Stimulated activated CD4-positive, alpha-beta T cell treated with anti-CD3 and anti-CD28 coated beads, TNF-alpha, amount 100 ng/mL, for 4 hours (primary cell): ENCODE measurements around the gene CGNL1.

ENCODE experiments used
- DNase-seq, 3 experiments: peaks; one replicate each; pipeline ENCODE4 v3.0.0-alpha.2; 2020; ENCODE audit warnings: low read depth in 3 of 3

CGNL1 gene

DNA sequence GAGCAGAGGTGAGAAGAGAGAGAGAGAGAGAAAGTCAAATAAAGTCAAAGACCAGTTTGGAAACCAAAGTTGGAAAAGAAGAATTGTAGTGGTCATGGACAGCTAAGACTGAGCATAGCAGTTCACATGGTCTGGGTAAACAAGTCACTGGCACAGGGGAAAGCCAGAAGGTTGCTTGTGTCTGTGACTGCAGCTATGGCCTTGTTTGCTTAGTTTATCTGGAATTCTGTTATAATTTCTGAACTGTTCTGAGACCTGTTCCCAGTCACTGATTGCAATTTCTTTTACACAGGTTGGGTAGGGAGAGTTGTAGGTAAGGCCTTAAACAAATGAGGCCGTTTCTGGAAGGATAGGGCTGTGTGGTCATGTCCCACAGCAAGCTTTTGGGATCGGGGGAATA is 172.0 kb downstream of the CGNL1 start:
- no peak for DNase-seq

DNA sequence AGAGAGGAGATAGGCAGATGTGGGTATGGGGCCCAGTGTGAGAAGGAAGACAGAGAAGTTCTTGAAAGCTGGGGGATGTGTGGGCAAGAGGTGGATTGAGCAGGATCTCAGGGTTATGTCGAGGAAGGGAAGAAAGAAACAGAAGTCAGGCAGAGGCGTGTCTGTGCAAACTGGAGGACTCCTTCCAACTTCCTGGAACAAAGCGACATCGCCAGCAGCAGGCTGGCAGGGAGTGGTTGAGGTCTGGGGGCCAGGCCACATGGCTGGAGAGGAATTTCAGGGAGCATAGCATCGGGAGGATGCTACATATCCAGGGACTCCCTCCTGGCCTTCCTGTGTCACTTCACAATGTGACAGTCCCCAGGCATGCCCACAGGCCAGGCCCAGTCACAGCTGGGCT is 172.5 kb downstream of the CGNL1 start:
- DNase-seq = no peak

DNA sequence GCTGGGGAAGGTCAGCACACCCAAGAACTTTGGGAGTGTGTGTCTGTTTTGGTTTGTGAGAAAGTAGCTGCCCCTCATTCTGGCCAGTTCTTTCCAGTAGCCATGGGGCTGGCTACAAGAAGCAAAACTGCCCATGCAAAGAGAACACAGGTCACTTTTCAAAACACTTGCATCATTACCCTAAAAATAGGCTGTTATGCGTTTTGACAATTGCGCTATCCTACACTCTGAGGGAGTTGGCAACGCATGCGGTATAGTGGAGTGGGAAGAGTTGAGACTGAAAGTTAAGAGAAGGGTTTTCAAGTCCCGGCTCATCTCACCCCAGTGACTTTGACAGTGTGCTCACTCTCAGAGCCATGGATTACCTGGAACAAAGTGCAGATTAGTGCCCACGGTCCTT is 173.6 kb downstream of the CGNL1 start:
- DNase-seq = no peak

DNA sequence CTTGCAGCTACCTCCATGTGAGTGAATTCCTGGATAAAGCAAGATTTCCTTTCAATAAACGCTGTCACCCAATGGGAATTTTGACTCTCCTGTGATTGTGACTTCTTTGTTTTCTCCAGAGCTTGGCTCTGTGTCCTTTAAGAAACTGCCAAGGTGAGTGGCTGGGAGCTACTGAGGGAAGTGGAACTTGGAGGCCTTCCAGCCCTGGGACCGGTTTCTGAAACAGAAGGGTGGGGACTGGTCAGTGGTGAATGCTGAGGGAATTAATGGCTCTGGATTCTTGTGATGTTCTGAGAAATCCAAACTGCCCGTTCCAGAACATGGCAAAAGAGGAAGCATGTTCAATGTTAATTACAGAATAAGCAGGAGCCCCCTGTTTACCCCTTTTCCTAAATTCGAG is 174.3 kb downstream of the CGNL1 start:
- no peak for DNase-seq

DNA sequence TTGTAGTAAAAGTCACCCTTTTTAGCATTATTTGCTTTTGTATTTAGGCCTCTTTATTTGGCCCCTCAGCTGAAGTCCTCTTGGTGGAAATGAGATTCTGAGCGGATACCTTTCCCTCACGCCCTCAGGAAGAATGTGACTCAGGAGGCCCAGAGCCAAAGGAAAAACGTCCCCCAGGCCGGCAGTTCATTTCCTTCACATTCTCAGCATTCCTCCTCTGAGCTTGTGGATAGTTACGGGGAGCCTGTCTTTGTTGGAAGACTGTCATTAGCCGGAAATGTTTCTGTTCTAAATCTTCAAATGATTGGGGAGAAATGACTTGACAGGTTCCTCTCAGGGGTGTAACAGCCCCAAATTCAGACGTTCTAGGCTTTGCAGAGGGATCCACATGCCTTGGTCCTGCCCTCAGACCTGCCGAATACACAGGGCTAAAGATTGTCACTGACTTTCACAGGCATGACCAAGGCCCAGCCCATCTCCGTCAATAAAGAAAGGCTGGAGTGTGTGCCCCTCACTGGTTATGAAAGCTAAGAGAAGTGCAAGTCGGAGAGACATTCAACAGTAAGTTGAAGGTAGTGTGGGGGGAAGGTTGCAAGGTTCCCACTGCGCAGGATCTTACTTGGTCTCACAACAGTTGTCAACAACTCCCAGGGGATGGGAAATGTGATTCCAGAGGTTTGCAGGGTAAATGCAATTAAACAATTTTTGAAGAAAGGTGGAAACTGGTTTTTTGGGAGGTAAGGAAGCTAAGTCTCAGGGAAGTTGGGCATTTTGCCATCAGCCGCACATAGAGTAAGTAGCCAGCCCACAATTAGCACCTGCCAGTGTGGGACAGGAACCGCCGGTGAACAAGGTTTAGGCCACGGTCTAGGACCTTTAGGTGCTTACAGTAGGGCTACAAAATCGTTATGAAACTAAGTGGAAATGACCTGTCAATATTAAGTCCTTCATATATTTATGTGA is 175.7 kb downstream of the CGNL1 start:
- DNase-seq = no peak

DNA sequence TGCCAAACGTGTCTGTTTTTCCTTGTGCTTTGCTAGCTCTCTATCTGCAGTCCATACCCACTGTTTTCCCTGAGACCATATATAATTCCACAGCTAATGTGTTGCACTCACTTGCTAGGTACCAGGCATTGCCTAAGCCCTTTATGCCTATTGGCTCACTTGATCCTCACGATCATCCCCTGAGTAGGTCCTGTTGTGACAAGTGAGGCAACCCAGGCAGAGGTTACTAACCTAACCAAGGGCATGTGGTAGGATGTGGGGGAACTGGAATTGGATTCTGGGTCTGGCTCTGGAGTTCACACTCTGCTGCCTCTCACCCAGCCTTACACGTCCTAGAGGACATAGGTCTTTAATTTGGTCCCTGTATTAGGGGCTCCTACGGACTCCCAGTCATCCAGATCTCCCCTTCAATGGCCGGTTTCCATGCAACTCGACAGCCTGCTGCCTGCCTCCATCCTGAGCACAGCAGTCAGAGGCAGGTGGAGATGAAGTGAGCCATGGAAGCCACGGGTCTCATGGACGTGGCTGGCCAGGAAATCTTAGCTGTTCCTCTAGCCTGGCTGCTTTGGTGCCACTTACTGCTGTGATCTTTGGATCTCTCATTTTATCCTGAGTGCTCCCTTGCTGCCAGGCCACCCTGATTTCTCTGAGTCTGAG is 176.5 kb downstream of the CGNL1 start:
- DNase-seq = no peak

DNA sequence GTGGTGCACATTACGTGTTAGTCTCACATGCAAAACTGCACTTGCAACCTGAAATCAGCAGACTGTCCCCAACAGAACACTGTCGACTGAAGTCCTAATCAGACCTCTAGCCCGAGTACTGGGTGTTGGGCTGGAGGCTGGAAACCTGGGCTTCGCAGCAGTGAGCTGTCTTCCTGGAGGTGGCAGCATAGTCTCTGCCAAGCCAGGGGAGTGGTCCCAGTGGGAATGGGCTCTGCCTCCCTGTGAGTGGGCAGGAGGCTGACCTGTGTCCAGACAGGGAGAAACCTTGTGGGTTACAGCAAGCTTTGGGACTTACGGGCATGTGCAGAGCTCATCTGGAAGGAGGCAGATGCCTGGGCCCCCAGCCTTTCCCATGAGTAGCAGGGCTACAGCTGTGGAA is 177.2 kb downstream of the CGNL1 start:
- DNase-seq = no peak

DNA sequence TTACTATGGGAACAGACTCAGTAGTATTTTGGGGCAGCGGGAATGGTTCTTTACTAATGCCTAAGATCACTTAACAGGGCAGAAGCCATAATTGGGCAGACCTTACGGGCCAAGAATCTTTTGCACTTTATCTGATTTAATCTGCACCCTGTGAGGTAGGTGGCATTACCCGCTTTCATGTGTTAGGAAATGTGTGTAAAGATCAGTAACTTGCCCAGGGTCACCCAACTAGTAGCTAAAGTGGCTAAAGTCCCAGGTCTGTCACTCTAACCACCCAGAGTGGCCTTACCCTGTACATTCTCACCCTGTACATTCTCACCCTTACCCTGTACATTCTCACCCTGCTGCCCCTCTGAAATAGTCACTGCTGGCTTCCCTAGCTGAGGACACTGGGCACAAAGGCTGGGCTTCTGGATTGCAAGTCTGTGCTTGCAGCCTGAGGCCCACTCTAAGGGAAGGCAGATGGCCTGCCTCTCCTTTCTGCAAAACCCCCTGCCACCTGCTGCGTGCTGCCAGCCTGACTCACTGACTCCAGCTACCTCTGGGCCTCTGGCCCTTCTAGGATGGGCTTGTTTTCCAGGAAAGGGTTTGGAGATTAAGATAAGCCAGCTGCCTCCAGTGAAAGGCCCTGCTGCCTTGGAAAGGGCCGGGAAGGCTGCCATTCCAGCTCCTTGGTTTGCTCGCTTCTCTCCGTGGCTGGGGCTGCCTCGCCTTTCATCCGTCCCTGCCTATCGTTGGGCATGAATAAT is 177.9 kb downstream of the CGNL1 start:
- no peak for DNase-seq

DNA sequence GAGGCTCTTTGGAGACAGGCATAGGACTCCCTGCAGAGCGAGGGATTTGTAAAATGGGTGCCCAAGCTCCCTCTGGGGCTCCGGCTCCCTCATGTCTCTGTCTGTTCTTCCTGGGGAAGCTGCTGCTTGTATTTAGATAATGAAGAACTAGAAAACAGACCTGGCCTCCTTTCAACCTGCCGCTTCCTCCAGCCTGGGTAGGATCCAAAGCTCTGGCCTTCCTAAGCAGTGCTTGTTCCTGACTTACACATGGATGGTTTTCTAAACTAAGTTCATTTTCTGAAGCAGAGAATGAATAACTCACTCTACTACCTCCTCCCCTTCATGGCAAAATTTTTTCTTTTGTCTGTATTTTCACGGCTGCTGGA is 178.5 kb downstream of the CGNL1 start:
- DNase-seq = no peak

DNA sequence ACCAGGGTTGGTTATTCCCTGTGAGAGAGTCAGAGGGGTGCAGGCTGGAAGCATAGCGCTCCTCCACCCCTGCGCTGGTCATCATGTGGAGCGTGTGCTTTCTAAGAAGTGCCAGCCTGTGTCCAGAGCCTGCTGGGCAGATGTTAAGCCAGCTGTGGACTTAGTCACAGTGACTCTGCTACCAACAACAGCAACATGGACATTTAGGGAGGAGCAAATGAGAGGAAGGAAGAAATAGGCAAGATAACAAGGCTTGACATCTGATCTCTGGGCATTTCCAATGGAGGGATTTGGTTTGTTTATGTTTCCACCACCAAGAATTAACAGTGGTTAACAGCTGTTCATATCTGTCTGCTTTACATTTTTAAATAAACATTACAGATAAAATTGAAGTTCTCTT is 179.0 kb downstream of the CGNL1 start:
- no peak for DNase-seq

DNA sequence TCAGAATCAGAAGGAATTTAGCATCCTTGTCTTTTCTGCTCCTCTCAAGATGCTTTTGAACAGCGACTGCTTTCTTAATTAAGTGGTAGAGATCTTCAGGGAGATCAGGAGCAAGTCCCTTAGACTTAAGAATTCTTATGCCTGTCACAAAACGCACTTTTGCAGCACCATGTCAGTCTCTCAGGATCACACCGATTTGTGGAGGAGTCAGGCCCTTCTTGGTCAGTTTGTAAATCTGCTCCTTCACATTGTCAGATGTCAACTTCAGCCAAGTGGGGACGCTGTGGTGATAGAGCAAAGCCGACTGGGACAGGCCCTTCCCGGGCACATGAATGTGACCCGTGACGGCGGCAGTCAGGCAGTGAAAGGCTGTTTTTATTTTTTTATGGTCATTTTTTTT is 179.7 kb downstream of the CGNL1 start:
- no peak for DNase-seq

DNA sequence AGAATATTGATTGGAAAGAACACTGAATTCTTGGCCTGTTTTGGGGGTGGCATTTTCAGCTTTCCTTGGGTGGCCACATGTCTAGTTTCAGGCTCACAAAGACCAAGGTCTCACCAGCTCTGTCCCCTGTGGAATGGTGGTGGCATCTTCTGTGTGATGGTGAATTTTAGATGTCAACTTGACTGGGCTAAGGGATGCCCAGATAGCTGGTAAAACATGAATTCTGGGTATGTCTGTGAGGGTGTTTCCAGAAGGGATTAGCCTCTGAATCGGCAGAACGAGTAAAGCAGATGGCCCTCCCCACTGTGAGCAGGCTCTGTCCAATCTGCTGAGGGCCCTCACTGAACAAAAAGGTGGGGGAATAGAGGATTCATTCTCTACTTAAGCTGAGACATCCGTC is 181.0 kb downstream of the CGNL1 start:
- no peak for DNase-seq

DNA sequence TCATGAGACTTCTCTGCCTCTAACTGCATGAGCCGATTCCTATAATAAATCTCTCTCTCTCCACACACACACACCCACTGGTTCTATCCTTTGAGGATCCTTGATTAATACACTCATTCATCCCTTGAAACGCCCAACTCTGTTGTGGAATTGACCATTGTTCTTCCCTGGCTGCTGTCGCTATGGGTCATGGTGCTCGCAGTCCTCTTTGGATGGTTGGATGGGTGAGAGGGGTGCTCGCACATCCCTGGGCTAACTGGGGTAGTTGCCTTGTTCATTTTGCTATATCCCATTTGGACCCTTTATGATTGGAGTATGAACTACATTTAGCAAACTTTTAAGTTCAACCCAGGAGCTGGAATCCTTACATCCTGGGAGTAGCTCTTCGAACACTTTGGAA is 181.5 kb downstream of the CGNL1 start:
- DNase-seq = no peak

DNA sequence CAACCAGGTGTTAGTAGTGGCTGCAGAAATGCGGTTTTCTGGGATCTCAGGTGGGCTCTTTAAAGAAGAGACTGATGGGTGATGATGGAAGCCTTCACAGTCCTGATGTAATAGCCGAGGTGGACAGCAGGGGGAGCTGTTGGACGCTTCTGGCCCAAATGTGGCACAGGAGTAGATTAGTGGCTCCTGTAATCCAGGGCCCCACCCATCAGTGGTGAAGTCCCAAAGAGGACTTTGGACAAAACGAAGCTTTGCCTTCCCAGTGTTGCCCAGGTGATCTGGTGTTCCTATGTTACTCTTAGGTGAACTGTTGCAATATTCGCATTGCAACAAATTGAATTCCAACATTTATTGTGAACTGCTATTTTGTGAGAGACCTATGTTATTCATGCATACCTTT is 183.6 kb downstream of the CGNL1 start:
- DNase-seq = peak; percentile 46 to 61 (median 53)

DNA sequence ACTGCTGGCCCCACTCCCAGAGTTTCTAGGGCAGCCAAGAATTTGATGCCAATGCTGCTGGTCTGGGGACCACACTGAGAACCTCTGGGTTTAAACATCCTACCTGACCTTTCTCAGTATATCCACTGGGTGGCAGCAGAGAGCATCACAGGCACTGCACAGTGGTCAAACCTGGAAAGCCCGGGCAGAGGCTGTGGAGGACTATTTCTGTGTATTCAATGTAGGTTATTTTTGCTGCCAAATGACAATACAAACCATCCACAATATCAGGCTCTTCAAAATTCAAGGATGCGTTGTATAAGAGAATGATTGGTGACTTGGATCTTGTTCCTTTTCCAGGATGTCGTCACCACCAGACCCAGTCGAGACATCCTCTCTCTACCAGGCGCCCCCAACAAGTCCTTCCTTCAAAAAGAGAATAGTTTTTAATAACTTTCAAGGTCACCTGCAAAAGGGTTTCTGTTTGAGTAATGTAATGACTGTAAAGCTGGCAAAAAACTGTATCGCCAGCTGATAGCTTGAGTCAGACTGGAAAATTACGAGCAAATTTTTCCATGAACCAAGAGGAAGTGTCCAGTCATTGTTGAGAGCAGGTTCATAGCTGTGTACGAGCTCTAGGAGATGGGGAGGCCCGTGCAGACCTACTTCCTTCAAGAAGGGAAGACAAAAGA is 184.9 kb downstream of the CGNL1 start:
- peak in 2 of 3 experiments; percentile 27 to 41 for DNase-seq

DNA sequence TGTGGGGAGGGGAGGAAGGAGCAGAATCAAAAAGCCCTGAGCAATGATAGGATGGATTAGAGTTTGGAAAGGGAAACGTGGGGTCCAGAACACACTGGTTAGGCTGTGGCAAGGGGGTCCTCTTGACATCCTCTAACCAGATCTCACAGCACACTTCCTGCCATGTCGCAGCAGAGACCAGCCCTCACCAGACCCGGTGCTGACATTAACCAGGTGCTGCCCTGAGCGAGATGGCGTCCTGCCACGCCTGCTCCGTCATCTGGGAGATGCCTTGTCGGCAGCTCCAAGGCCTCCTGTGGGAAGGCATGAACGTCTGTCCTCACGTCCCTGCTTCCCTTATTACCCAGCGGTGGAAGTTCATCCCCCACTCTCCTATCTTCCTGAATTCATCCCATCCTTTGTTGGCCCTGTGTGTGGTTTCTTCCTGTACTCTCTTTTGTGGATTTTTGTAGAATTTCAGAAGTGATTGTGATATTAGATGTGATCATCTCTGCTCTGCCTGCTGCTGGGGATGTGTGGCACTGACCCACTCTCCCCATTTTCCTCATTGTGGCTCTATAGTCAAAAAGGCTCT is 186.0 kb downstream of the CGNL1 start:
- DNase-seq = no peak

DNA sequence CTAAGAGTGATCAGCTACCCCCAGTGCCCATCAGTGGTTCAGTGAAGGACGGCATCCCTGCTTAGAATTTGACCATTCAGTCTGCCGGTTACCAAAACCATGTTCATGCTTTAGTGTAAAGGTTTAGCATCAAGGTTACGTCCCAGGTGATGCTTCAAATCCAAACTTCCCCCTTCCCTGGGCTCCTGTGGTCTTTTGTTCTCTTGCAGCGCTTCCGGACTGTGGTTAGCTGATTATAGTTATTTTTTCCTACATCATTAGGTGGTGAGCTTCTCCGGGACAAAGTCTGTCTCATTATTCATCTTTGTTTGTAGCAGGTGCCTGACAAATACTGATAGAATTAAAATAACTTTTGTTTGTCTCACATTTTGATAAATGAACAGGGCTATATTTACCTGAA is 187.1 kb downstream of the CGNL1 start:
- no peak for DNase-seq

DNA sequence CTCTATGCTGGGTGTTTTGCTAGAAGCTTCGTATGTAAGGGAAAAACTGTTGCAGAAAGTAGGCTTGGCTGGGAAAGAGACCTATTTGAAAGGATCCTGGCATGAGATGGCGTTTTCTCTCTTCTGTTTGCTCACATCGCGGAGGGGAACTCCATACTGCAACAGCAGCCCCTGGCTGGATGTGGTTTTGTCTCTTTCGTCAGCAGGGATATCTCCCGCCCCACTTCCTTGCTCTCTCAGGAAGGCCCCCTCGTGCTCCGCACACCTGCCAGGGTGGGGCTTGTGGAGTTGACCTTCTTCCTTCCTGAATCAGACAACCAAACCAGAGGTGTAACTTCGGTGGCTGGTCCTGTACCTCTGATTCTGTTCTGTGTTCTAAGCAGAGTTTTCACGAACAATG is 189.0 kb downstream of the CGNL1 start:
- DNase-seq = no peak

DNA sequence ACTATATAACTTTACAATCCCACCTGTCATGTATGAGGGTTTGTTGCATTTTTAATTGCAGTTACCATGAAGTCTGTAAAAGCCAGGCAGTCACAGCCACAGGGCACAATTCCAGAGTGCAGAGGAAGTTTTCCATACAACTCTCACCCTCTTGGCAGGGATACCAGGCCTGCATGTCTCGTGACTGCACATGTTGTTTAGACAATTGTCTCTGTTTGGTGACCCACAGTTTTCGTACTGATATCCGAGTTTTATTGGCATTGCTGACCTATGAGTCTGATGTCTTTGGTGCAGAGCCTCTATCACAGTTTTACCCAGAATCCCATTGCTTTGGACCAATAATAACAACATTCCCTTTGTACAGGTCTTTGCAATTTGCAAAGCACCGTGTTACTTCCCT is 190.5 kb downstream of the CGNL1 start:
- DNase-seq = no peak

DNA sequence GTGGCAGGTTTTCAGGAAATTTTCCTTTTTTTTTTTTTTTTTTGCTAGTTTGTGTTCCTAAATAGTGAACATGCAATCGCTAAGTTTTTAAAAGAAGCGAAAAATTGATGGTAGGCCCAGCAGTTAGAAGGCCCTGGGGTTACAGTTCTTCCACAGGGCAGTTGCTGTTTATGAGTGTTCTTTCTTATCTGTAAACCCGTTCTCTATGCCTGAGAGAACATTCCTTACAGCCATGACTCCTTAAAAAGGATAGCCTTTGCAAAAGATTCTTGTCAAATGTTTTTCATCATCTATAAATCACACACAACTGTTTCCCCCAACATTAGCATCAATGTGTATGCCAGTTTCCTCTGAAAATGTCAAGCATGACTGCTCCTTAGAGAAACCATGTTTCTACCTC is 191.6 kb downstream of the CGNL1 start:
- no peak for DNase-seq

DNA sequence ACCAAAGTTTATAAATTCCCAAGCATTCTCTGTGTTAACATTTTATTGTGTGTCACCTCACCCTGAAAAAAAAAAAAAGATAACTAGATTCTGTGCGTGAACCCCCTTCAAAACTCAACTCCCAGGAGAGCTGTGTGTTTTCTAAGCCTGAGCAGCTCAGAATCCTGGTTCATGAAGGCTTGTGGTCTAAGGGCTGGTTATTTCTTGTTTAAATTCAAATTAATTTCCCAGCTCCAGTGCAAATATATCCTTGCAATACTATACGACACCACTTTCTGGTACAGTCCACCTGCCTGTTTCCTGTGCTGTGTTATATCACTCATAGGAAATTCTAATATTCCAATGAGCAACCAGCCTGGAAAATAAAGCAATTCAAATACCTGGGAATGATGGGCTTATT is 192.0 kb downstream of the CGNL1 start:
- no peak for DNase-seq

DNA sequence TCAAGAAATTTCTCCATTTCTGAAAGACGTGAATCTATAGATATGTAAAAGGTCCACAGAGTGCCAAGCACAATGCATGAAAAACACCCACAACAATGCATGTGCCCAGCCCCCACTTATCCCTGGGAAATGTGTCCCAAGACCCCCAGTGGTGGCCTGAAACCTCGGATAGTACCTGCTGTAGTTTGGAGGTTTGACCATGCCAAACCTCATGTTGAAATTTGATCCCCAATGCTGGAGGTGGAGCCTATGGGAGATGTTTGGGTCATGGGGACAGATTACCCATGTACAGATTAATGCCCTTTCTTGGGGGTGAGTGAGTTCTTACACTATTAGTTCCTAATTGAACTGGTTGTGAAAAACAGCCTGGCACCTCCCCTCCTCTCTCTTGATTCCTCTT is 194.0 kb downstream of the CGNL1 start:
- no peak for DNase-seq
